ENCODE data around the gene IRX2. TPM values are rescaled to one million over a fixed set of nuclear protein-coding genes. Genes with fewer than 3 reads are reported as not detected.

Gene IRX2
- total RNA-seq, 2 experiments from 2014 or later: not detected

DNA sequence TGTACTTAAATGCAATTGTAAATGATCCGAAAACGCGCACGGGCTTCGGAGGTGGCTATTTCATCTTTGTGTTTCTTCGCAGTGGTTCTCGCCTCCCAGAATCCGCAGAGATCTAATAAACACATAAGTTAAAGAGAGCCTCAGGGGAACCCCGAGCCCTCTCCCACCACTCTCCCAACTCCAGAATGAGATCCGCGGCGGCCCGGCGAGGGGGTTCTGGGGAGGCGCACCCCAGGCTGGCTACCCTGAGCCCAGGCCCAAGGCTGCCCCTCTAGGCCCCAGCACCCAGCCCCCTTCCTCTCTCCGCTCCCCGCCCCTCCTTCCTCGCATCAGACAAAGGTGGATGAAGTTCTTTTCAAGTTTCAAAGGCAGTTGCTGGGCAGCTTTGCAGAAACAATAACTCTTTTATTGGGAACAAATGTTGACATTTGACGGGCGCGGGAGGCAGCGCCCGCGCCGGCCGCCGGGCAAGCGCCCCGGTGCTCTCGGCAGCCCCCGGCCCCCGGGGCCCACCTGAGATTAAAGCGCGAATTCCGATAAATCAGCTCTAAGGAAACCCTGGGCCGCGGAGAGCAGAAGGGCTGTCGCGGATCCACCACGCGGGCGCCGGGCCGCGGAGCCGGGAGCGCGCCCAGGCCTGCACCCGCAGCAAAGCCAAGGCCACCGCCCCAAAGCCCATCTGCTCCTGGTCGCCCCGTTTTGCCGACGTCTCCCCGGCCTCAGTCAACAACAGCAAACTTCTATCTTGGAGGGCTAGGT, 8.4 kb downstream of the IRX2 start:
- ChIA-PET POLR2A (no interaction called here), CTCF (interaction anchor here (1.0 kb wide), 1 partner anchor 13 kb away, joined by 3 read pairs; no protein-coding TSS in a partner anchor)
- DNase-seq: no peak
- Mint-ChIP-seq H3K27ac (no peak overlapping the region), H3K36me3 (ENCODE audit: low read depth) (no peaks in the 10 kb centered on the region), H3K4me3 (no peak overlapping the region), H3K9me3 (no peaks in the 10 kb centered on the region), H3K27me3 (peaks cover 71% of the 10 kb centered on the region), H3K4me1 (no peaks in the 10 kb centered on the region)

DNA sequence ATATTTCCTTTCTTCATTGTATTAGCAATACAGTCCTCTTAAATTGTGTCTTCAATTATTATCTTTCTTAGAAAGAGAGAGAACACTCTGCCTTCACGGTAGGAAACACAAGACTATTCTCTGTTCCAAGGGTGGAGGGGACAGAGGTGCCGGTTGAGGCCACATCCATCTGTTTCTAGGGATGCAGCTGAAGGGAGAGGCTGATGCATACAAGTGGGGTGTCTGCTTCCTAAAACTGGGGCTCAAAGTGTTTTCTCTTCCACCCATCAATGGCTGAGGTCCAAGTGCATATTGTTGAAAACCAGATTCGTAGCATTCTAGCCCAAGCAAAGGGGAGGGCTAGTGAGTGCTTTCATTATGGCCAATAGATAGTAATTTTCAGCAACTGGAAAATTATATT, 9.5 kb downstream of the IRX2 start:
- H3K4me3 Mint-ChIP-seq: no peak overlapping the region
- H3K9me3 Mint-ChIP-seq: no peaks in the 10 kb centered on the region
- H3K4me1 Mint-ChIP-seq: no peaks in the 10 kb centered on the region
- ChIA-PET POLR2A (no interaction called here), CTCF (no interaction called here)
- H3K36me3 Mint-ChIP-seq (ENCODE audit: low read depth): no peaks in the 10 kb centered on the region
- no peak overlapping the region for H3K27ac Mint-ChIP-seq
- no peak for DNase-seq
- peaks cover 74% of the 10 kb centered on the region for H3K27me3 Mint-ChIP-seq

DNA sequence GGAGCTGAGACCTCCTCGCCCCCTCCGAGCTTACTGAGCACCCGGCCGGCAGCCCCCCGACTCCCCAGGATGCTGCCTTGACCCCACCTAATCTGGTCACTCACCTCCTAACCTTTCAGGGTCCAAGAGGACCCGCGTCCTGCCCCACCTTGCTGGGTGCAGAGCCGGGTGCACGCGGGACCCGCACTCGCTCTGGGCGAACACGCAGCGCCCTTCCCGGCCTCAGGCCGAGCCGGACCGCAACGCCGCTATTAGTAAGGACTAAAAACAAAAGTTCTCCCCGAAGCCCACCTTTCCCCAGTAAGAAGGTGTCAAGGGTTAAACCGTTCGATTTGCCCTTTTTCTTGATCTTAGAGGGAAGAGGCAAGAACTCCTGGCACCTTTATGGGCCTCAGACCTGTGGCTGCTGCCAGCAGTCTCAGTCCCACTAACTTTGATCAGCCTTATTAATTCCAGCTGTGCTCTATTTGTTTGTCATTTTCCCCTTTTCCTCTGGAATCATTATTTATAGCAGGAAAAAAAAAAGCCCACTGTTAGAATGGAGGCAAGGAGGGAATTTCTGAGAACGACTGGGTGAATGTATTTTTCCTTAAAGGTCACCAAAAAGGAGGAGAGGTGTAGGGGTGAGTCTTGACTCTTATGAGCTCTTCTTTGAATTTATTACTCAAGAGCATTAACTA, 10.5 kb downstream of the IRX2 start:
- Mint-ChIP-seq H3K27ac (no peak overlapping the region), H3K4me3 (no peak overlapping the region), H3K27me3 (peaks cover 71% of the 10 kb centered on the region), H3K36me3 (ENCODE audit: low read depth) (no peaks in the 10 kb centered on the region), H3K4me1 (no peaks in the 10 kb centered on the region), H3K9me3 (no peaks in the 10 kb centered on the region)
- no peak for DNase-seq
- POLR2A ChIA-PET: no interaction called here
- CTCF ChIA-PET: no interaction called here

DNA sequence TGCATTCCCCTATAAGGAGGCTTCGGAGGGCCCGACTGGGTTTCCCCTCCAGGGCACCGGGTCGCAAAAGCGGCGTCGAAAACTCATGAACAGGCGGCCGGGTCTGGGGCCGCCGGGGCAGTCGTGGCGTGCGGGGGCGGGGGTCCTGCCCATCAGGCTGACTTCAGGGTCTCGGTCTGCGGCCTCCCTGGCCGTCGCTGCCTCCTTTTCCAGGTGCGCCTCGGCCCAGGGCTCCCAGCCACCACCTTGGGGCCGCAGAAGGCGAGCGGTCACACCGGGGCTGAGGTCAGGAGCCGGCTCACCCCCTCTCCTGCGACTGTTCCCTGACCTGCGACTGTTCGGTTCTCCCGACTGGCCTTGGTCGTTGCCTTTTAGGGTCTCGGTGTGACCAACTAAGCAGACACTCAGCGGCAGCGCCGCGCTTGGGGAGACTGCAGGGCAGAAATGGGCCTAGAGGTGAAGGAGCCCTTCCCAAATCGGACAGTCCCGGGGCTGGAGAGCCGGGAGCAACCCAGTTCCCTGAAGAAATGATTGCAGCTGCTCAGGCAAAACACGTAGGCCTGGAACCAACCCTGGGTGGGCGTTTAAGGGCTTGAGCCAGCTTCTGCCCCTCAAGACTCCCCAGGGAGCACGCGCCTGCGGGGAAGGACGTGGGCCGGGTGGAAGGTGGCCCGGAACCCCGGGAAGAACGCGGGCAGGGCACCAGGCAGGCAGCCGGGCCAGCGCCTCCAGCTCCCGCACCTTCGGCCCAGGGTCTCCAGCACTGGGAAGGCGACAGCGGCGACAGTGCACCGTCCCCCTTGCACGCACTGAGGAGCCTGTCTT, 11.2 kb downstream of the IRX2 start:
- Mint-ChIP-seq H3K4me1 (no peaks in the 10 kb centered on the region), H3K36me3 (ENCODE audit: low read depth) (no peaks in the 10 kb centered on the region), H3K27me3 (peaks cover 66% of the 10 kb centered on the region), H3K4me3 (no peak overlapping the region), H3K9me3 (no peaks in the 10 kb centered on the region), H3K27ac (no peak overlapping the region)
- DNase-seq: no peak
- POLR2A ChIA-PET: no interaction called here
- CTCF ChIA-PET: no interaction called here

DNA sequence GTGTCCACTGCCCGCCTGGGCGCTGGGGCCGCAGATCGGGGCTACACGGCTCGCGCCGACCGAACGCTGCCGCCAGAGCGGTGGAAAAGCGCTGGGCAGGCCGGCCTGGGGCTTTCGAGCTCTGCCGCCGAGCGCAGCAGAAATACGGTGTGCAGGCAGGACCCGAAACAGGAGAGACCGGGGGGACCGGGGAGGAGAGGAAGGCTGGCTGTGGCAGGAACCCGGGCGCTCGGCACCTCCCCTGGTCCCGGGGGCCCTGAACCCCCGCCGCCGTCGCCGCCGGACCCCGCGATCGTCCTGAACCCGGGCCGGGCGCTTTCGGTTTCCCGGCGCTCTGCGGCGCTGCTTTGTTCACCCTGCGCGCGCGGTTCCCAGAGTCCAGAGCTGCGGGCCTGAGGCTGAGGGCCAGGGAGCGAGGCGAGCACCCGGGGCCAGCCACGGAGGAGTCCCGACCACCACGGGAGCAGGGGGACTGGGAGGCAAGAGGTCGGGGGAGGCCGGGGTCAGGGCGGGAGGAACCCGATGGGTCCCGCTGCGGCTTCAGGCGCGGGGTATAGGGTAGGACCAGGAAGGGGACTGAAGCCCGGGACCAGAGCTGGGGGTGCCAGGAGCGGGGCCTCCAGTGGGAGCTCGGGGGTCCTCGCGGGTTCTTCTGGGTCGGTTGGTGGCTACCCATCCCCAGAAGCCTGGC, 12.0 kb downstream of the IRX2 start:
- no peak for DNase-seq
- POLR2A ChIA-PET: no interaction called here
- Mint-ChIP-seq H3K4me1 (no peaks in the 10 kb centered on the region), H3K27me3 (peaks cover 59% of the 10 kb centered on the region), H3K27ac (no peak overlapping the region), H3K36me3 (ENCODE audit: low read depth) (no peaks in the 10 kb centered on the region), H3K9me3 (no peaks in the 10 kb centered on the region), H3K4me3 (no peak overlapping the region)
- CTCF ChIA-PET: no interaction called here

DNA sequence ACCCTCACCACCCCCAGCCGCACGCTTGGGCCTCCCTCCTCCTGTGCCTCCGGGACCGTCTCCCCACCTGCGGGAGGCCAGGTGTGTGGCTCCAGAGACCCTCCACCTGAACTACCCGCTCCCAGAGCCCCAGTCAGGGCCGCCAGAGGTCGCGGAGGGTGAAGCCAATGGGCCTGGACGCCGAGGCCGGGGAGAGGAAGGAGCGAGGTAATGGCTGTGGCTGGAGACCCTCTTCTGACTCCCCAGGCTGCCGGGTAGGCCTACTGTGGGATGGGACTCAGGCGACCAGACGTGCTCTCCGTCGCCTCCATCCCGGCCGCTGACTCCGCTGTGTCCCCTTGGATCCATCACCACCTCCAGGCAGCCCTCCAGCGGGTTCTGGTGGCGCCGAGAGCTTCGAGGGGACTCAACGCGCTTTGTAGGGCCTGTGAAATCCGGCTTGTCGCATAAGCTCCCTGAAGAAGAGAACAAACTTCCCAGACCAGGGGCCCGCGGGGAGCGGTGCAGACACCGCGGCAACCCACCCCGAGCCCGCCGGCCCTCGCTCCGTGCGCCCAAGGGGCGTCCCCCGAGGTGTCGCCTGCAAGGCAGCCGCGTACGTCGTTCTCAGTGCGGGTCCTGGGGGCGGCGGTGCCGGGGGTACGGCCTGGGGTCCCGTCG, 12.6 kb downstream of the IRX2 start:
- ChIA-PET CTCF (no interaction called here), POLR2A (no interaction called here)
- no peaks in the 10 kb centered on the region for H3K36me3 Mint-ChIP-seq (ENCODE audit: low read depth)
- H3K9me3 Mint-ChIP-seq: no peaks in the 10 kb centered on the region
- no peak overlapping the region for H3K27ac Mint-ChIP-seq
- H3K4me3 Mint-ChIP-seq: no peak overlapping the region
- DNase-seq: no peak
- H3K4me1 Mint-ChIP-seq: no peaks in the 10 kb centered on the region
- peaks cover 53% of the 10 kb centered on the region for H3K27me3 Mint-ChIP-seq

DNA sequence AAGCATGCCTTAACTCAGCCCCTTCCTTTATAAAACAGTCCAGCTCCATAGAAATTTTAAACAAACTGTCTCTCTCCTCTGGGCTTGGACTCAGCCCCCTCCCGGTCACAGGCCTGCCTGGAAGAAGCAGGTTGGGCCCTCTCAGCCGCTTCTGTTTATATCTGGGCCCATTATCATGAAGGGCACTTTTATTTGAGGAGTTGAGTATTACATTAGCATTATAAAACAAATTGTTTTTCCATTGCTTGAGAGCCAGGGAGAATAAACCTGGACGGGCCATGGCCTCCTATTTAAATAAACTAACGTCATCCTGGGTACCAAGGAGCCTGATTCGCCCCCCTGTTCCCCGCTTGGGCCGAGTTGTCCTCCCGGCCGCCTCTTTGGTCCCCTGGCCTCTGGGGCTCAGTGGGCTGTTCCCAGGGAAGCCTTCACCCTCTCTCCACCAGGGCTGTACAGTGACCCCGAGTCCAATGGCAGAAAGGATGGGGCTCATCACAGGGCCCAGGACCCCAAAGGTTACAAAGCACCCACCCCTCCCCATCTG, 13.2 kb downstream of the IRX2 start:
- ChIA-PET POLR2A (no interaction called here), CTCF (interaction anchor here (1.1 kb wide), 1 partner anchor 12 kb away, joined by 3 read pairs; no protein-coding TSS in a partner anchor)
- Mint-ChIP-seq H3K27ac (no peak overlapping the region), H3K9me3 (no peaks in the 10 kb centered on the region), H3K4me3 (no peak overlapping the region), H3K4me1 (no peaks in the 10 kb centered on the region), H3K36me3 (ENCODE audit: low read depth) (no peaks in the 10 kb centered on the region), H3K27me3 (peaks cover 48% of the 10 kb centered on the region)
- no peak for DNase-seq

DNA sequence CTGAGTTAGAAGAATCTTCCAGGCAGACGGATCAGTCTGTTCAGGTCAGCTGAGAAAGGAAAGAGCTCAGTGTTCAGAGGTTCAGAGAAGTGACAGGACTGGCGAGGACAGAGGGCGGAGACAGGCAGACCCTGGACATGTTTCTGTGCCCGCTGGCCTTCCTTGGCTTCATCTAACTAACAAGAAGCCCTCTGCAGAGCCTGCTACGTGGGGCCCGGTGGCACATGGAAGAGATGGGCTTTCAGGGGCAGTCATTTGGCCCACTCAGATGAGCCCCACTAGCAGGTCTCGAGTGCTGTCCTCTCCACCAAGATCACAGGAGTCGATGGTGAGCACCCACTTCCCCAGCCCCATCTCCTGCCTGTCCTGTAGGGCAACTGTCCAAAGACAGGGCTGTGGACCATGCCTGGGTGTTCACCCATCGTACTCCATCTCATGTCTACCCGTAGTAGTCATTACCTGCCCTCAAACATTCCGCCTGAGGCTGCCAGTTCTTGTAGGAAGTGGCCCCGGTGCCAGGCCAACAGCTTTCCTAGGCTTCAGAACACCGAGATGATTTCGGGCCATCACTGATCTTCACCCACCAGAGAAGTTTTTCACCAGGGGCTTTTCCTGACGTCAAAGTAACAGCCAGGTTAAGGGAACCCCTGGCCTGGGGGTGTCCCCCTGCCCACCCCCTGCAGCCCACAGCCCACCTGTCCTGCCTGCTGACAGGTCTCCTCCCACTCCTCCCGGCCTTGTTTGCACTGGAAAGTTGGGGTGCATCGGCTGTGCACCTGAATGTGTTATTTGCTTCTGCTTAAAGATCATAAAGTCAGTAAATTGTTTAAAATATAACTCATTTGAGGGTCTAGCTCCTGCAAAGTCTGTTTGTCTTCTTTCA, 14.0 kb downstream of the IRX2 start:
- H3K4me3 Mint-ChIP-seq: no peak overlapping the region
- ChIA-PET CTCF (interaction anchor here (1.1 kb wide), 1 partner anchor 13 kb away, joined by 3 read pairs; no protein-coding TSS in a partner anchor), POLR2A (no interaction called here)
- H3K9me3 Mint-ChIP-seq: no peaks in the 10 kb centered on the region
- no peaks in the 10 kb centered on the region for H3K36me3 Mint-ChIP-seq (ENCODE audit: low read depth)
- no peak for DNase-seq
- no peak overlapping the region for H3K27ac Mint-ChIP-seq
- no peaks in the 10 kb centered on the region for H3K4me1 Mint-ChIP-seq
- H3K27me3 Mint-ChIP-seq: peaks cover 42% of the 10 kb centered on the region

DNA sequence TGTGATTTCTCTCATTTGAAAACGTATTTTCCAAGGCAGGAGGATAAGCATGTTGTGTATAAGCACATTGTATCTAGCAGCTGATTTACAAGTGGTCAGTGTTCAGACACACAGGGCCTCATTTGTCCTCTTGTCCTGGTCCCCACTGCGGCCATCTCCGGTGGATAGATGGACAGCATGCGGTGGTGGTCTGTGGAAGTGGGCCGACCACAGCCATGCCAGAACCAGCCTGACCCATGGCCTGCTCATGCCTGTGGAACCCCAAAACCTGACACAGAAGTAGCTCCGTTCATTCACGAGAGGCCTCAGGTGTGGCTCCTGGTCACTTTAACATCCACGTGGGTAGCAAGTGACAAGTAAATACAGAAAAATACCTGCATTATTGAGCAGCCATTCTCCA, 14.6 kb downstream of the IRX2 start:
- ChIA-PET POLR2A (no interaction called here), CTCF (interaction anchor here (1.1 kb wide), 1 partner anchor 13 kb away, joined by 3 read pairs; no protein-coding TSS in a partner anchor)
- no peak overlapping the region for H3K27ac Mint-ChIP-seq
- H3K27me3 Mint-ChIP-seq: peaks cover 38% of the 10 kb centered on the region
- H3K9me3 Mint-ChIP-seq: no peaks in the 10 kb centered on the region
- no peaks in the 10 kb centered on the region for H3K4me1 Mint-ChIP-seq
- H3K36me3 Mint-ChIP-seq (ENCODE audit: low read depth): no peaks in the 10 kb centered on the region
- DNase-seq: no peak
- no peak overlapping the region for H3K4me3 Mint-ChIP-seq

DNA sequence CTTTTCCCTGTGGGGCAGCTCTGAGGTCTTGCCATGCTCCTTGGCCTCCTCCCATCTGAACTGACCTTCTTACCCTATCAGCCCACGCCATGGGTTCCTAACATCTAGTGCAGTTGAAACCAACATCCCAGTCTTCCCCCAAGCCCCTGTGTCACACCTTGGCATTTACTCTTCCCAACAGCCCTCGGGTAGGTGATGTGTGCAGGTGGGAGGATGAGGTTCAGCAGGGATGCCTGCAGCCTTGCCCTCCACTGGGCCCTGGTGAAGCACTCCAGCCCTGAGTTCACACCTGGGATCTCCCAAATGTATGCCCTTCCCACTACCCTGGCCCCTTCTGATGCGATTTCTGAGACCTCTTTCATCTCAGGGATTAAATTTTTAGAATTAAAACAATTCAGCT, 15.5 kb downstream of the IRX2 start:
- Mint-ChIP-seq H3K9me3 (no peaks in the 10 kb centered on the region), H3K4me1 (no peaks in the 10 kb centered on the region), H3K4me3 (no peak overlapping the region), H3K27ac (no peak overlapping the region), H3K27me3 (peaks cover 29% of the 10 kb centered on the region), H3K36me3 (ENCODE audit: low read depth) (no peaks in the 10 kb centered on the region)
- CTCF ChIA-PET: no interaction called here
- DNase-seq: no peak
- POLR2A ChIA-PET: no interaction called here

DNA sequence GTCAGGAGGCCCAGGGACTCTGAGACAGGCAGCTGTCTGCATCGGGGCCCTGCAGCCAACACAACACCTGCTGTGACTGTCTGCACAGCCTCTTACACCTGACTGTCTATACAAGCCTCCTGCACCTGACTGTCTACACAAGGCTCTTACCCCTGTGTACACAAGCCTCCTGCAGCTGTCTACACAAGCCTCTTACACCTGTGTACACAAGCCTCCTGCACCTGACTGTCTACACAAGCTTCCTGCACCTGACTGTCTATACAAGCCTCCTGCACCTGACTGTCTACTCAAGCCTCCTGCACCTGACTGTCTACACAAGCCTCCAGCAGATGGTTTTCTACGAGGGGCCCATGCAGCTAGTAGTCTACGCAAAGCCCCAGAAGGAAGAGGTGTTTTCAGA, 18.6 kb downstream of the IRX2 start:
- H3K9me3 Mint-ChIP-seq: no peaks in the 10 kb centered on the region
- POLR2A ChIA-PET: no interaction called here
- H3K27me3 Mint-ChIP-seq: peaks cover 15% of the 10 kb centered on the region
- H3K4me3 Mint-ChIP-seq: no peak overlapping the region
- no peaks in the 10 kb centered on the region for H3K36me3 Mint-ChIP-seq (ENCODE audit: low read depth)
- CTCF ChIA-PET: interaction anchor here (0.6 kb wide), 1 partner anchor 42 kb away, joined by 3 read pairs; no protein-coding TSS in a partner anchor
- H3K27ac Mint-ChIP-seq: no peak overlapping the region
- DNase-seq: no peak
- no peaks in the 10 kb centered on the region for H3K4me1 Mint-ChIP-seq

Data from activated CD4-positive, alpha-beta T cell treated with anti-CD3 and anti-CD28 coated beads, Interleukin-2, amount 10 ng/mL, durations not matched to agents 7 days and 5 days (primary cell).